ENCODE data around the gene CNNM2.
A peak's percentile ranks its signal among the peaks of the same experiment; 100 is the strongest.

CNNM2 gene

DNA sequence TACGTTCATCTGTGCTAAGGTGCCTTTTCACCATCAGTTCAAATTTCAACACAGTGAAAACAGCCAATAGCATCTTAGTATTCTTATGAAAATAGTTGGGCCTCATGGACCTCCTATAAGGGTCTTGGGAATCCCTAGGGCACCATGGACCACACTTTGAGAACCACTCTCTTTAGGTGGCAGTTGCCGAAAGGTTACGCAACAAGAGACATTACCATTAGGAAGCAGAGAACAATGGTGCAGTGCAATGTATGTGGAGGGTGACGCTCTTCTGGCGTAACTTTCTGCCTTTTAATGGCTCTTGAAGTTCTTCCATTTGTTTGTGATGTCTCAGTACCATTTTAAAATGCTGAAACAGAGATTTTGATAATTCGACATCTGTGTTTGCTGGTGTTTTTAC, 131.1 kb downstream of the CNNM2 start:
- TF ChIP-seq, protein P1, sequence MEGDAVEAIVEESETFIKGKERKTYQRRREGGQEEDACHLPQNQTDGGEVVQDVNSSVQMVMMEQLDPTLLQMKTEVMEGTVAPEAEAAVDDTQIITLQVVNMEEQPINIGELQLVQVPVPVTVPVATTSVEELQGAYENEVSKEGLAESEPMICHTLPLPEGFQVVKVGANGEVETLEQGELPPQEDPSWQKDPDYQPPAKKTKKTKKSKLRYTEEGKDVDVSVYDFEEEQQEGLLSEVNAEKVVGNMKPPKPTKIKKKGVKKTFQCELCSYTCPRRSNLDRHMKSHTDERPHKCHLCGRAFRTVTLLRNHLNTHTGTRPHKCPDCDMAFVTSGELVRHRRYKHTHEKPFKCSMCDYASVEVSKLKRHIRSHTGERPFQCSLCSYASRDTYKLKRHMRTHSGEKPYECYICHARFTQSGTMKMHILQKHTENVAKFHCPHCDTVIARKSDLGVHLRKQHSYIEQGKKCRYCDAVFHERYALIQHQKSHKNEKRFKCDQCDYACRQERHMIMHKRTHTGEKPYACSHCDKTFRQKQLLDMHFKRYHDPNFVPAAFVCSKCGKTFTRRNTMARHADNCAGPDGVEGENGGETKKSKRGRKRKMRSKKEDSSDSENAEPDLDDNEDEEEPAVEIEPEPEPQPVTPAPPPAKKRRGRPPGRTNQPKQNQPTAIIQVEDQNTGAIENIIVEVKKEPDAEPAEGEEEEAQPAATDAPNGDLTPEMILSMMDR (conservative IDR thresholded peaks at IDR 0.05; ENCODE audit: control insufficient read depth, insufficient read depth, low read depth, low read length) = no peak
- DNase-seq (ENCODE audit: low read depth) = no peak
- H3K4me3 ChIP-seq (ENCODE audit: control insufficient read depth, low read depth, low read length) = no peak overlapping the region

- H3K4me3 ChIP-seq (ENCODE audit: control insufficient read depth, low read depth, low read length) = peak overlapping the region; percentile 16
- DNase-seq (ENCODE audit: low read depth) = peak; percentile 81
- TF ChIP-seq, protein P1 (conservative IDR thresholded peaks at IDR 0.05; ENCODE audit: control insufficient read depth, insufficient read depth, low read depth, low read length) = peak; percentile 59
Observed at GRCh38 chr10:103053659-103054581, 135.8 kb downstream of the CNNM2 start.

- TF ChIP-seq, protein P1 (conservative IDR thresholded peaks at IDR 0.05; ENCODE audit: control insufficient read depth, insufficient read depth, low read depth, low read length) = no peak
- H3K4me3 ChIP-seq (ENCODE audit: control insufficient read depth, low read depth, low read length) = no peak overlapping the region
- DNase-seq (ENCODE audit: low read depth) = no peak
Observed at GRCh38 chr10:103054621-103055020, 136.5 kb downstream of the CNNM2 start.

GRCh38 chr10:103055105-103055504, 137.0 kb downstream of the CNNM2 start:
- H3K4me3 ChIP-seq (ENCODE audit: control insufficient read depth, low read depth, low read length) = no peak overlapping the region
- TF ChIP-seq, protein P1 (conservative IDR thresholded peaks at IDR 0.05; ENCODE audit: control insufficient read depth, insufficient read depth, low read depth, low read length) = no peak
- no peak for DNase-seq (ENCODE audit: low read depth)

- no peak for DNase-seq (ENCODE audit: low read depth)
- no peak overlapping the region for H3K4me3 ChIP-seq (ENCODE audit: control insufficient read depth, low read depth, low read length)
- TF ChIP-seq, protein P1 (conservative IDR thresholded peaks at IDR 0.05; ENCODE audit: control insufficient read depth, insufficient read depth, low read depth, low read length) = no peak
Observed at GRCh38 chr10:103058034-103058433, 139.9 kb downstream of the CNNM2 start.

DNA sequence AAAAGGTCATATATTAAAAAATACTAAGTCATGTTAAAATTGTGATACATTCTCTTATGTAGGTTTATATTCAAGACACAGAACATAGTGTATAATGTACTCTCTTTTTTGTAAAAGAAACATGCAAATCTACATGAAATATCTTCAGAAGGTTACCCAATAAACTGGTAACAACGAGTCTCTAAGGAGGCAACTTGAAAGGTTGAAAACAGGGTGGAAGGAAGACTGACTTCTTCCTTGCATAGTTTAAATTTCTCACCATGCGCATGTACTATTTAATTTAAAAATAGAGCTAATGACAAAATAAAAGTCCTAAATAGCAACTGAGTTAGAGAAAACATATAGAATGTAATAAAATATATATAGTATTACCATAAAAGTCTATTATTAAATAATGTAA, 142.5 kb downstream of the CNNM2 start:
- no peak overlapping the region for H3K4me3 ChIP-seq (ENCODE audit: control insufficient read depth, low read depth, low read length)
- DNase-seq (ENCODE audit: low read depth) = no peak
- TF ChIP-seq, protein P1 (conservative IDR thresholded peaks at IDR 0.05; ENCODE audit: control insufficient read depth, insufficient read depth, low read depth, low read length) = no peak
